Epithelial cell of umbilical artery (primary cell): ENCODE results near the gene ITGB1BP2. TPM values are rescaled to one million over a fixed set of nuclear protein-coding genes. Genes with fewer than 3 reads are reported as not detected.

Experiments
- total RNA-seq: library from RNA; depleted of rRNA; stranded (reverse); fragments of >200 nt; gene quantifications from 2 replicates; pipeline ENCODE4 v1.2.3, GENCODE V29; 2014

Gene ITGB1BP2
- total RNA-seq, result 0.32 and 2.0 TPM in 2 replicates

GRCh38 chrX:71301195-71301924 is at the start of gene ITGB1BP2:
TSS of gene ITGB1BP2 (plus strand) at chrX:71301750. CDS start at chrX:71301807, 57 bp downstream.

DNA sequence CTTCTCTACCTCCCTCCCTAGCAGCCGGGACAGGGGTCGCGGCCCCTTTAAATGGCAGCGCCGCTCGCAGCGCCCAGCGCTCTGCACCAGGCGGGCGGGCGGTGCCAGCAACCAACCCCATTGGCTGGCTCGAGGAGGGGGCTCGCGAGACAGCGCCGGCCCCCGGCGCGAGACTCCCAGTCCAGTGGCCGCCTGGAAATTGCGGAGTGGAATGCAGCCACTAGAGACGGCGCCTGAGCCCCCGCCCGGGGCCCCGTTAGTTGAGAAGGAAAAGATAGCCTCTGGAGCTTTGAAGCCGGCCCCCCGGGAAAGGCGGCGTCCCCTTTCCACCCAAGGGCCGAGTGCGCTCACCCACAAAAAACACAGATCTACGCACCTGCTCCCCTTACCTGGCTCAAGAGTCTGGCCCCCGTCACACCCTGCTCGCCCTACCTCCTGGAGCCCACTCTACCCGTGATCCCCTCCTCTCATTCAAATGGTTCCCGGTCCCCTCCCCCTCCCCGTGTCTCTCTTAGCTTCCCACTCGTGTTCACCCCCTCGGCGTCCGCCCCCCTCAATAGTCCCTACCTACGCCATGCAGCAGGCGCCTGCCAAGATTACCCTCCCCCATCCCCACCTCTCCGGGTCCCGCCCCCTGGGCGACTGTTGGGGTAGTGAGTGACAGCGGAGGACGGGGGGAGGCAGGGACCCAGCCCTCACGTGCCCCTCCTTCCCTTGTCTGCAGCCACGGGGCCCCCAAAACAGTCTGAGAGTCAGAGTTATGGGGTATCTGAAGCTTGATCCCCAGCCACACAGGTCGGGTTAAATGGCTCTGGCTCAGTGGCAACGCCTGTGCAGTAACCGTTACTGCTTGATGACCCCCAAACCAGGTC is 47.2 kb upstream of the ITGB1BP2 start, which contains the start of gene ZMYM3:
Gene ZMYM3 (minus strand): TSS at position 49 of the 872 bp plus-strand sequence. CDS start 885 bp downstream, outside the sequence.

GRCh38 chrX:71283403-71284143 is 18.0 kb upstream of the ITGB1BP2 start, which contains the start of gene NONO:
TSS of gene NONO (plus strand) at chrX:71283635. CDS start at chrX:71290638, 7,003 bp downstream.

Other genes with a start within 250 kb of the ITGB1BP2 start
- gene SNX12, start 233.4 kb upstream of the ITGB1BP2 start, total RNA-seq, result 54.6 and 69.8 TPM in 2 replicates
- 3.6 and 4.5 TPM in 2 replicates for gene FOXO4, start 205.9 kb upstream of the ITGB1BP2 start, total RNA-seq
- gene CXorf65, start 195.0 kb upstream of the ITGB1BP2 start, total RNA-seq, result not detected in 2 replicates
- not detected in 2 replicates for gene IL2RG, start 190.2 kb upstream of the ITGB1BP2 start, total RNA-seq
- gene MED12, start 183.2 kb upstream of the ITGB1BP2 start, total RNA-seq, result 12.0 and 12.2 TPM in 2 replicates
- gene NLGN3, start 156.9 kb upstream of the ITGB1BP2 start, total RNA-seq, result 0.15 TPM in 1 of 2 replicates, not detected in the other
- gene GJB1, start 78.5 kb upstream of the ITGB1BP2 start, total RNA-seq, result not detected in 2 replicates
- gene ZMYM3, start 47.6 kb upstream of the ITGB1BP2 start, total RNA-seq, result 7.6 and 10.7 TPM in 2 replicates
- gene NONO, start 18.1 kb upstream of the ITGB1BP2 start, total RNA-seq, result 401 and 476 TPM in 2 replicates
- 34.4 and 39.4 TPM in 2 replicates for gene TAF1, start 64.6 kb downstream of the ITGB1BP2 start, total RNA-seq
- gene OGT, start 231.4 kb downstream of the ITGB1BP2 start, total RNA-seq, result 73.1 and 101 TPM in 2 replicates